EH (cell line): Measurements from ENCODE around the gene EHMT2.
A peak's percentile ranks its signal among the peaks of the same experiment; 100 is the strongest.

Experiments used
- DNase-seq: peaks from one replicate; pipeline ENCODE4 v3.0.0-alpha.2; 2015; ENCODE audit warnings: low read depth

Gene EHMT2

DNA sequence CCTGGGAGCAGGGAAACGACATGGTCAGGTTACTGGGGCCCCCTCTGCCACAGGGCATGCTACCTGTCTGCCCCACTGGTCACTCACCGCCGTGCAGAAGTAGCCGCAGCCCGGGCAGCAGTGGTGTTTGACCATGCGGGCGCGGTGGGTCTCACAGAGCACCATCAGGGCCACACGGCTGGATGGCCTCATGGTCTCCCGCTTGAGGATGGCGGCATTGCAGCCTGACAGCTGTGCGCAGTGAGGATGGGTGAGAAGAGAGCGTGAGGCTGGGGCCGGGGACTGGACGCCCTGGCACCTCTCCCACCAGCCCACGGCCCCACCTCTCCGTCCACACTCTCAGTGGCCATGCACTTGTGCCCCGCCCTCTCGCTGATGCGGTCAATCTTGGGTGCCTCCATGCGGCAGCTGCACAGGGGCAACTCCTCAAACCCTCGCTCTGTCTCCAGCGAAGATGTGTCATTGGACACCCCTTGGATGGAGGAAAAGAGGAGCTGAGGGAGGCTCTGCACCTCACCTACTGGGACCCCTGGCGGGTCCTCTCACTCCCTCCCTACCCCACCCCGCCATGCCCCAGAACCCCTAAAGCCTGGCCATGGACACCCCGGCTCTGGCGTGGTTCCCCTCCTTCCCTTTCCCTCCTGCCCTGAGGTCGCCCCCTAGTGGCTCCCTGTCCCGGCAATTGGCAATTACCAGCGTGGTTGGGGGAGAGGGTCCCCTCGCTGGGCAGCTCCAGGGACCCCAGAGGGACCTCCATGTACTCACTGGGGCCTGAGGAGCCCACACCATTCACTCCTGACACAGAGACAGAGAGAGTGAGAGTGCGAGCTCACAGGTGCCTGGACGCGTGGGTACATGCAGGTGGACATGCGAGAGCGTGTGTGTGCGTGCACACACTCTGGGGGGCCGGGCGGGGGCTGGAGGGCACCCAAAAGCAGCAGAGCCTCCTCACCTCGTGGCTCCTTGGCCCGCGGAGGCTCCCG is 8.9 kb downstream of the EHMT2 start:
- no peak for DNase-seq

DNA sequence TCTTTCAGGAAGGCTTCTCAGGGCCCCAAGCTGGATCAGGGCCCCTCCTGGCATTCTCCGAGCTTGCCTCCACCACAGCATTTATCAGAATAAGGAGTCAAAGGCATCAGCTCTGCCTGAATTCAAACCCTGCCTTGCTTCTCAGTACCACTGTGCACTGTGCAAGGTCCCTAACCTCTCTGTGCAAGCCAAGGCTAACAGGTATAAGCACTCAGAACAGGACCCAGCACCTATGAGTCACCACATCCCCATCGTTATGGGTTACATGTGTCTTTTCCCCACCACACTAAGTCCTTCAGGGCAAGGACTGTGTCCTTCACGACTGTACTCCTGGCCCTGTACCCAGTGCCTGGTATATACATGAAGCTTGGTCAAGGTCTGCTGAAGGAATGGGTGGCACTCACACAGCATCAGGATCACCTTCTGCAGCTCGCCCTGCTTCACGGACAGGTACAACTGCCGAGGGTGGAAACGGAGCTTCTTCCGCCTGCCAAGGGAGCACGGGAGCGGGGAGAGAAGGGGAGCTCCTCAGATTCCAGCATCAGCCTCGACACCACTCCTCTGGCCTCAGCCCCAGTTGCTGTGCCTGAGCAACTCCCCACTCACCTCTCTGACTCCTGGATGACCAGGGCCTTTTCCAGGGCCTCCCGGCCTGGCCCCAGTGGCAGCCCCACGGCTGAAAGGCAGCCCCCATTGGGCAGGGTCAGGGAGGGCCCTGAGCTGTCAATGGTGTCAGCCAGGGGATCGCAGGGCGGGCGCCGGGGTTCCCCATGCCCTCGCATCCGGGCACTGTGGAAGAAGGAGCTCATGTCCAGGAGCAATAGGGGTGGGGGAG is 10.1 kb downstream of the EHMT2 start:
- DNase-seq: no peak

DNA sequence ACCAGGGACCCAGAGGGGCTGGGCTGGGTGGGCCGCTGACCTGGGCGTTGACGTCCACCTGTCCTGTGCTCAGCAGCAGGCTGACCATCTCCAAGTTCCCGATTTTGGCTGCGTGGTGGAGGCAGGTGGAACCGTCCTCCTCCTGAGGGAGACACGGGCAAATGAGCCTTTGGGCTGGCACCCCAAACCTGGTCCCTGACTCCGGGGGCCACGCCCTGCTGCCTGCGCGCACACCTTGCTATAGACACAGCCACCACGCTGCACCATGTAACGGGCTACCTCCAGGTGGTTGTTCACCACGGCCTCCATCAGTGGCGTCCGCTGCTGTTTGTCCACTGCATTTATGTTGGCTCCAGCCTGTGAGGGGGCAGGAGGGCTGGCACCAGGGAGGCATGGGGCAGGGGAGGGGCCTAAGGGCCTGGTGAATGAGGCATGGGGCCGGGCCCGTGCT is 10.9 kb downstream of the EHMT2 start:
- DNase-seq: no peak

DNA sequence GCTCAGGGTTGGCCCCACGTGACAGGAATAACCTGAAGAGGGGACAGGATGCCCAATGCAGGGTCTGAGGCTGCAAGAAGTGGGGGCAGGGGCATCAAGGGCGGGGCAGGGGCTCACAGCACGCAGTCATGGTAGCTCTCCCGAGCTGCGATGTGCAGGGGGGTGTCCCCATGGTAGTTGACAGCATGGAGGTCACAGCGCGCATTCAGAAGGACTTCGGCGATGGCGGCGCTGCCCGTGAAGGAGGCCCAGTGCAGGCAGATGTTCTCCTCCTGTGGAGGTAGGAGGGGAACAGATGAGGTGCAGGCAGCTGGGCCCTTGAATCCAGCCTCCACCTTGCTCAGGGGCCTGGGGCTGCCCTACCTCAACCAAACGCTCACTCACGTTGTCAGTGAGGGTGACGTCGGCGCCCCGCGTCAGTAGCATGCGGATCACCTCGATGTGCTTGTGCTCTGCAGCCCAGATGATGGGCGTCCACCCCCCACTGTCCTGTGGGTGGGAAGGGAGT is 12.9 kb downstream of the EHMT2 start:
- DNase-seq: no peak

DNA sequence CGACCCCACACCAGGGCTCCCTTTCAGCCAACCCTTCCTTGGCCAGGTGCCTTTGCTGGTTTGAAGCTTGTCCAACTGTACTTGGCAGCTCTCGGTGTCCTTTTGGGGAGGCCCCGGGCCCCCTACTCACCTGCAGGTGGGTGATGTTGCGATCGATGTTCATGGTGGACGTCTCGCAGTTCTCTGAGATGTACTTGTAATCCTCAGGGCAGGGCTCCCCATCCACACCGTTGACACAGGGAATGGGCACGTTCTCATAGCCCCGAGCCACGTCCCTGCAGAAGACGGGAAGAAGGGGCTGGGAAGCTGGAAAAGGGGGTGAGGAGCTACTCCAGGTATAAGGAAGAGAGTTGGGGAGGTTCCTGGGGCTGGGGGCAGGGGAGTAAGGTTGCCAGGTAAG is 13.8 kb downstream of the EHMT2 start:
- no peak for DNase-seq

DNA sequence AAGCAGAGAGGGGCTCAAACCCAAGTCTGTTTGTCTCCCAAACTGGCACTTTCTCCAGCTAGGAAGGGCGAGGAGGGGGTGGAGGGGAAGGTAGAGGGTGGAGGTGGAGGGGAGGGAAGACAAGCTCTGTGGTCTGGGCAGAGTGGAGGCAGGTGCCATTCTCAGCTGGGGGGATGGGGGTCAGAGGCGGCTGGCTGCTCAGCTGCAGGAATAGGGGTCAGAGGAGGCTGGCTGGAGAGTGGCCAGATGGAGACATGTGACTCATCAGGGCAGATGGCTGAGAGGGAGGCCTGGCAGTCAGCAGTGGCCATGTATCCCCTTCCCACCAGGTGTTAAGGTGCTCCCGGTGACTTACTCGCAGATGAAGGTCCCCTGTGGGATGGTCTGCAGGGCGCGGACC is 15.2 kb downstream of the EHMT2 start:
- peak; percentile 48 for DNase-seq

DNA sequence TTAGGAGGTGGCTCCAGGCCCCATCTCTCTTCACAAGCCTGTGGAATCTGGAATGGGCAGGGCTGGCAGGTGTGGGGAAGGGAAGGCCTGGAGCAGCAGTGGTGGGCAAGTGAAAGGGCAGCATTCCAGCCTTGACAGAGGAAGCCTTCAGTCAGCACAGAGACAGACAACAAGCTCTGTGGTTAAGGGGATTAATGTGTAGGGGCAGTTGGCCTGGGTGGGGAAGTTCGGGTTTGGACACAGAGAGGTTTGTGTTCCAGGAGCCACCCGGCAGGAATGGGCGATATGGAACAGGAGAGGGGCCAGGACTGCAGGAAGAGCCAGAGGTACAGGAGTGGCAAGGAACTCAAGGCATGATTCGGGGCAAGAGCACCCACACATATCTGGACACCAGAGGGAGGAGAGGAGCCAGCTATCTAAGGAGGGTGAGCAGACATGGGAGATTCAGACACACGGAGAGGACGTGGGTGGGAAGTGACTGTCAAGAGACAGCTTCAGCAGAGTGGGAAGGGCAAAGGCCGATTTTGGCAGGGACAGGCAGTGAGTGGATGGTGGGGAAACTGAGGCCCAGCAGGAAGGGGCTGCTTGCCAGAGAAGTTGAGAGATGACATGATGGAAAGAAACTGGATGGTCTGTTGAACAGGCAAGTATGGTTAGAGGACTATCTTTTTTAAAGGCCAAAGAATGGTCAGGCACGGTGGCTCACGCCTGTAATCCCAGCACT is 16.2 kb downstream of the EHMT2 start:
- no peak for DNase-seq

DNA sequence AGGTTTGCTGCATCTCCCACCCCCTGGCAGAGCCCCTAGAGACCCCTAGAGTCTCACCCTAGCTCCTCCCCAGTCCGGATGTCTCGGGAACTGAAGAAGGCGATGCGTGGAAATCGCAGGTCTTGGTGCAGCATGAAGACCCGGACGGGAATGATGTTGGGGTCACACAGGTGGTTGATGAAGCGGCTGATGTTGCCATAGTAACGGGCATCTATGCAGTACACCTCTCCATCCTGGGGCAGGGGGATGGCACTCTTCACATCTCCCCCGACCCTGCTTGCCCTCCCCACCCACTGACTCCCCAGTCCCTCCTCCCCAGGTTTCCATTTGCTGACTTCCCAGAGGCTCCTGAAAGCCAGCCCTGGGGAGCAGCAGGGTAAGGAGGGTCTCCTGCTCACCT is 16.9 kb downstream of the EHMT2 start:
- no peak for DNase-seq

DNA sequence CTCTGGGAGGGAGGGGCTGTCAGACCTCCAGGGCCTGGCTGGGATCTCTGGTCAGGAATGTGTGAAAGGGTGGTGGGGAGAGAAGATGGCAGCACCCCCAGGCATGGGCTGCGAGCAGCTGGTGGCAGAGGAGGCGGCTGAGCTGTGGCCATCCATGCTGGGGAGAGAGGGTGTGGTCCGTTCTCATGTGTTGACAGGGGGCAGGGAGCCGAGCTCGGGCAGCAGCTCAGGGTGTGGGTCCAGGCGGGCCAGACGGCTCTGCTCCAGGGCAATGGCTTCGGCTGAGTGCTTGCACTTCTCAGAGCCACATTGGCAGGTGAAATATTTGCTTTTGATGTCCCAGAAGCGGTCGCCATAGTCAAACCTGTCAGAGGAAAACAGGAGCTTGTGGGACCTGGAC is 17.6 kb downstream of the EHMT2 start:
- DNase-seq: no peak

DNA sequence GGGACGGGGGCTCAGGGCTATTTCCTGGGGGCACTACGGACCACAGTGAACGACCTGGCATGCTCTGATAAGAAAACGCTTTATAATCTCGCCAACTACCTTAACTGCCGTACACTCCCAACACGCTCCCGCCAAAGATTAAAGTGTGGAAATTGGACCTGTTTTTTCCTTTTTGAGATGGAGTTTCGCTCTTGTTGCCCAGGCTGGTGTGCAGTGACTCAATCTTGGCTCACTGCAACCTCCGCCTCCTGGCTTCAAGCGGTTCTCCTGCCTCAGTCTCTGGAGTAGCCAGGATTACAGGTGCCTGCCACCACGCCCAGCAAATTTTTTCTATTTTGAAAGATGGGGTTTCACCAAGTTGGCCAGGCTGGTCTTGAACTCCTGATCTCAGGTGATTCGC is 18.4 kb downstream of the EHMT2 start:
- DNase-seq: no peak

DNA sequence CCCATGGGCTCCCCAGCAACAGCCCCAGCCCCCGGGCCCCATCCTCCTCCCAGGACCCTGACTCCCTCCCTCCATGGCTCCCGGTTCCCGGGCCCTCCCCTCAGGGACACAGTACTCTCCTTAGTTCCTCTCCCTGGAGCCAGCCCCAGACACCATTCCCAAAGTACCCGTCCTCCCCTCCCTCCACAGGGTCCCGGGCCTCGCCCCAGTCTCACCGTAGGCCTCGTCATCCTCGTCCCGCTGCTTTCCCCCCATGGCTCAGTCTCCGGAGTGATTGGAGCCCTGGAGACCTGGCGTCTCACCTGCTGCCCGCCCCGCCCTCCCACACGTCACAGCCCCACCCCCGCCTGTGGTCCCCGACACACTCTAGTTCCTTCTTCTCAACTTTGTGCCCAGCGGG is 18.8 kb downstream of the EHMT2 start, which contains the start of gene SLC44A4:
TSS of gene SLC44A4 (minus strand) at position 272 of the 400 bp plus-strand sequence. CDS start at position 255, 17 bp downstream.
- no peak for DNase-seq

DNA sequence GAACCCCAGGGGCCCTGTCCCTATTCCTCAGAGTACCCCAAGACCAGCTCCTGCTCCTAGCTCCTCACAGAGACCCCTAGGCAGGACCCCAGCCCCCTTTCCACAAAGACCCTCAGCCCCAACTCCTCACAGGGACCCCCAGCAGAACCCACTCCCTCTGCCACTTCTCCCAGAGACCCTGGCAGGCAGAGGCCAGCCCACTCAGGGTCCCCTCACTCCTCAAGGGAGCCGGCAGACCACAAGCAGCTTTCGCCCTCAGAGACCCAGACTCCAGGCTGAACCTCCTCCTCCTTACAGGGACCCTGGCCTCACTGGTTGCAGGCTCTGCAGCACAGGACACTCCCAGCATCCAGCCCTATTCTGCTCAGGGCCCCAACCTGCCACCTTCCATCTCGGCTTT is 19.3 kb downstream of the EHMT2 start:
- no peak for DNase-seq

DNA sequence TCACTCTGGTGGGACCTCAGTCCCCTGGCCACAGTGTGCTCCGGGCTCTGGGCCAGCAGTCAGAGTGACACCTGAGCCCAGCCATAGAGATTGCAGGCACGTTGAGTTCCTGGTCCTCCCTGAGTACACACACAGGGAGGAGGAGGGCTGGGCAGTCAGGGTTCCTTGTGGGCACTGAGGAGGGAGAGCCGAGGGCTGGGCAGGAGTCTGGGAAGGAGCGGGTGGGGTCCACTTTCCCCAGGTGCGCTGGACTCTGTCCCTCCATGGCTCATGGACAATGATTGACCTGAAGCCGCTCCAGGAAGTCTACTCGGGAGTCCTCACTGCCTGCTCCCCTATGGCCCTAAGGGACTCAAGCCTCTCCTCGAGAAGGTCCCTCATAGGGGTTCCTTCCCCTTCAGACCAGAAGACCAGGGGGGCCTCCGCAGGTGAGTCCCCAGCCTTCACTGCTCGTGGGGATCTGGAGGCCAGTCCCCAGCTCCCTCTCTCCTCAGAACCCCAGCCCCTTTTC is 19.8 kb downstream of the EHMT2 start:
- no peak for DNase-seq

DNA sequence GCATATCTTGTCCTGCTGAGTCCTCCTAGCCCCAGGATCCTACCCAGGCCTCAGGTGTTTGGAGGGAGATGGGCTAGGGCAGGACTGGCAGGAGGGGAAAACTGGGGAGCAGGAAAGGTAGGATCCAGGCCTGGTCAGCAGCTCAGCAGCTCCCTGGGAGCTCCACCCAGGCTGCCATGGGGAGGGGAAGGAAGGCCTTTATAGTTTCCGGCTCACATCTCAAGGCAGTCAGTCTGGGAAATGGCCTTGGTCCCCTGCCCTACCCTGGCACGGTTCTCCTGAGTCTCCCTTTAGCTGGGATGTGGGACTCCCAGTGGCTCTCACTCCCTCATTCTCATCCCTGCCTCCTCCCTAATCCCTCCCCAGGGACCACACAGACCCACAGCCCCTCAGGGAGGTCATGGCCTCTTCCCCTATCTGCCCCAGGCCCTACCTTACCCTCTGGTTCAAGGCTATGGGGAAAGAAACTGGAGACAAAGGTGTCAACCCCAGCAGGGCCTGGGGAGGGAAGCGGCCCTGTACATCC is 20.3 kb downstream of the EHMT2 start:
- no peak for DNase-seq

DNA sequence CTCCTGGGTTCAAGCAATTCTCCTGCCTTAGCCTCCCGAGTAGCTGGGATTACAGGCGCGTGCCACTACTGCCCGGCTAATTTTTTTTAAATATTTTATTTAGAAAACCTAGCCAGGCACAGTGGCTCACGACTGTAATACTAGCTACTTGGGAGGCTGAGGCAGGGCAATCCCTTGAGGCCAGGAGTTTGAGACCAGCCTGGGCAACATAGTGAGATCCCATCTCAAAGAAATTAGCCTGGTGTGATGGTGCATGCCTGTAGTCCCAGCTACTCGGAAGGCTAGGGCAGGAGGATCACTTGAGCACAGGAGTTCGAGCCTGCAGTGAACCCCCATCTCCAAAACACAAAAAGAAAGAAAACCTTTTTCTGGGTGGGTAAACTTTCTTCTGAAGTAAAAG is 21.1 kb downstream of the EHMT2 start:
- no peak for DNase-seq

DNA sequence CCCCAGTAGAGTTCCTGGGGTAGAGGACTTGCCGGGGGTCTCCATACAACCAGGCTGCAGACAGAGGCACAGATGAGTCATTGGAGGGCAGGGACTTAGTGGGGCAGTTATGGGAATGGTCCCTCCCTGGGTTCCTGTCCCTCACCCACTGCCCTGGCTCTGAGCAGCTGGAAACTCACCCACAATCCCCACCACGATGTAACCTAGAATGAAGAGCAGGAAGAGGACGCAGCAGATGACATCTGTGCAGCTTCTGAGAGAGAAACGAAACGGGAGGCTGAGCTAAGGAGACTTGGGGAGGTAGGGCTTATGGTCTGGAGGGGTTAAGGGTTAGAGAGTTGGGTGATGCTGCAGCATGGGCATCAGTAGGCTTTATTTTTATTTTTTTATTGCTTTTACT is 21.6 kb downstream of the EHMT2 start:
- no peak for DNase-seq

DNA sequence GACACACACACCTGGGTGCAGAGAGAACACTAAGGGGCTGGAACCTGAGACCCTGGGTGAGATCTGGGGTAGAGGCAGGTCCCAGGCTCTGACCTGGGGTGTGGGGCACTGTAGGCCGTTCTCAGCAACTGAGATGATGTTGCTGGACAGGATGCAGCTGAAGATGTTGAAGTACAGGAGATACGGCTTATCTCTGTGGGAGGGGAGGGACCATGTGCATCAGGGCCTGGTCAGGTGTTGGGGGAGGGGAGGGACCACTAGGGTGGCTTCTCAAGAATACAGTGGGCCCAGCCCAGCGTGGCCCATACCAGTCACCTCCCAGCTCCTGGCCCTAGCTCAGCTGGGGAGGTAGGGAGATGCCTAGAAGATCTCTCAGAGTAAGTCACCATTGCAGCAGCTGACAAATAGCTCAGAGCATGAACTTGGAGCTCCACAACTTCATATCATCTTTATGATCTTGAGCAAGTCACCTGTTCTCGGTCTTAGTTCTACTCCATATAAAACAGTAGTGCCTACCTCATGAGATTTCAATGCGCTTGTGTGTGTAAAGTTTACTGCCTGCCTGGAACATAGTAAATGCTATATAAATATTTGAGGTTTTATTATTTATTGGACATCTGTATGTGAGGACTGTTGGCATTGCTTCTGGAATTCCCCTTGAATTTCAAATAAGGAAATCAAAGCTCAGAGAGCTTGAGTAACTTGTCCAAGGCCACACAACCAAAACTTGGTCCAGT is 22.5 kb downstream of the EHMT2 start:
- peak; percentile 41 for DNase-seq

DNA sequence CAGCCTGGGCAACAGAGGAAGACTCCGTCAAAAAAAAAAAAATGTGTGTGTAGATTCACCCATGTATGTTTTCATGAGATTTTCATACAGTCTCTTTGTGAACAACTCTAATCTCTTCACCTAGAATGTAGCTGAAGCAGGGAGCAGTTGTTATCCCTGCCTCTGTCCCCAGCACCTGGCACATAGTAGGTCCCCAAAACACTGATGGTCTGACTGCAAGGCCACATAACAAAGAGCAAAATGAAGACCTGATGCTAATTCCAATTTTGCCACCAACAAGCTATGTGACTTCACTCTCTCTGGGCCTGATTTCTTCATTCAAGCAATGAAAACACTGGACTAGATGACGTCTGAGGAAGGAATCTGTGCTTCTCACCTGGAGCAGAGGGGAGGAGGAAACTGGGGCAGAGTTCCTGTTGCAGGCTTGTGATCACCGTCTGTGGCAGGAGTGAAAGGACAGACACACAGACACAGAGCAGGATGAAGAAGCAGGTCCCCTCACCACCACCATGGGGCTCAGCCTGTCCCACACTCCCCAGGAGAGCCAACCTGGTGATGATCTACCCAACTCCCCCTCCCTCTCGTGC is 23.3 kb downstream of the EHMT2 start:
- no peak for DNase-seq

DNA sequence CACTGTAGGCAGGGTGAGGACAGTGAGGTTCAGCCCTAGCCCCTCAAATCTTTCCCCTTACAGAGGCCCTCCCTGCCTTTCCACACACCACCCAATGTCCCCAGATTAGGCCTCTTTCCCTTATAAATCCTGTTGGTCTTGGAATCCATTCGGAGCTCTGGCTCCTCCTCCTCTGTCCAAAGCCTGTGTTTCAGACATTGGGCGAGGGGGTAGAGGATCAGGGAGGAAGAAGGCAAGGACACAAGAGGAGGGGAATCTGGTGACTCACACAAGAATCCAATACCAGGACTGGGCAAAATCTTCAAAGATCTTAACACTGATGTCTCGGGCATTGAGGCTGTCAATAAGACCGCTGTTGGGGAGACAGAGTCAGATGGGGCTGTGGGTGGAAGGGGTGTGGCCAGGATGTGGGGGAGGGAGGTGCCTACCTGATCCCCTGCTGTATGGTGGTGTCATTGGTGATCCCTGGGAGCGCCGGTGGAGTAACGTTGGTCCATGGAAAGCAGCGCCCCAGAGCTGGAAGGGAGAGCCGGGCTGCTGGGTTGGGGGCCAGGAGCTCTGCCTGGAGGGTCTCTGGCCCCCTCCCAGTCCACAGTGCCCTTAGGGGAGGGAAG is 26.3 kb downstream of the EHMT2 start:
- peak; percentile 67 for DNase-seq

DNA sequence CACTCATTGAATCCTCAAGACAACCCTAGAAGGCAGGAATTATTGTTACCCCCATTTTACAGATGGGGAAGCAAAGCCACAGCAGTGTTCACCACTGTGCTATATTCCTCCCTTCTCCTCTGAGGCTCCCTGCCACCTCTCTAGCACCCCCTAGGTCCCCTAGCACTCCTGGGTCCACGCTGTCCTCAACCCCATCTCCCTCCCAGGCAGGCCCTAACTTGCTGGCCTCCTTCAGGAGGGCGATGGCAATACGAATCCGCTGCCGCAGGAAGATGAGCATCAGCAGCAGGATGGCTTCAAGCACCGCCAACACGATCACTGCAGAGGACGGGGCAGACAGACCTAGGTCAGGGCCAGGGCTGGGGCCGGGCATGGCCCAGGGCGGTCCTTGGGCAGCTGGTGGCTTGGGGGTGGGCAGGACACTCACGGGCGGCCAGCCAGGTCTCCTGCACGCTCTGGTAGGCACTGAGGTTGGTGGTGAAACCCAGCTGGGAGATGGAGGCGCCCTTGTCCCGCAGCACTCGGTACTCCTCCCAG is 27.0 kb downstream of the EHMT2 start:
- DNase-seq: no peak
